Cardiac muscle cell (in vitro differentiated cells and primary cell): ENCODE measurements around the gene KCTD13. TPM values are rescaled to one million over a fixed set of nuclear protein-coding genes. Genes with fewer than 3 reads are reported as not detected.

Source experiments
- DNase-seq, 2 donors: peaks; one replicate each; pipeline versions ENCODE4 v3.0.0 to v3.0.0-alpha.2; 2010 to 2017; ENCODE audit warnings: low read depth in 1 of 2, low spot score in 1 of 2
- H3K27ac ChIP-seq: fragments of 200-600 bp; sonication (generic); 2 replicates; pipeline ENCODE4 v1.5.1; 2016
- H3K27me3 ChIP-seq: fragments of 200-600 bp; sonication (generic); 2 replicates; pipeline ENCODE4 v1.6.0; 2016; ENCODE audit warnings: control low read depth
- H3K36me3 ChIP-seq: fragments of 200-600 bp; sonication (generic); 2 replicates; pipeline ENCODE4 v1.5.1; 2016; ENCODE audit warnings: control low read depth
- H3K4me1 ChIP-seq: fragments of 200-600 bp; sonication (generic); 2 replicates; pipeline ENCODE4 v1.8.1; 2017; ENCODE audit warnings: low read depth, mild to moderate bottlenecking, mixed run types
- H3K4me3 ChIP-seq: fragments of 200-600 bp; sonication (generic); 2 replicates; pipeline ENCODE4 v1.5.1; 2016; ENCODE audit warnings: mild to moderate bottlenecking
- H3K9me3 ChIP-seq: fragments of 200-600 bp; sonication (generic); 2 replicates; pipeline ENCODE4 v1.5.1; 2017; ENCODE audit warnings: low read depth, mild to moderate bottlenecking, control low read depth
- polyA plus RNA-seq: library from polyadenylated mRNA; unstranded; fragments of >200 nt; fragmentation: Nextera tagmentation; extraction: Ambion mirVana; gene quantifications from 2 replicates; pipeline ENCODE4 v1.2.1, GENCODE V29; 2016
- total RNA-seq: library from RNA; depleted of rRNA; stranded (reverse); fragments of >200 nt; gene quantifications from 2 replicates; pipeline ENCODE4 v1.2.3, GENCODE V29; 2016
- TF ChIP-seq, protein P1 (sequence below): IDR thresholded peaks from 2 replicates; pipeline ENCODE4 v1.5.1; 2012; ENCODE audit warnings: low read depth, mild to moderate bottlenecking, low read length

Gene KCTD13
- total and polyA plus RNA-seq, 2 experiments from 2014 or later = 22.1 to 22.3 TPM

DNA sequence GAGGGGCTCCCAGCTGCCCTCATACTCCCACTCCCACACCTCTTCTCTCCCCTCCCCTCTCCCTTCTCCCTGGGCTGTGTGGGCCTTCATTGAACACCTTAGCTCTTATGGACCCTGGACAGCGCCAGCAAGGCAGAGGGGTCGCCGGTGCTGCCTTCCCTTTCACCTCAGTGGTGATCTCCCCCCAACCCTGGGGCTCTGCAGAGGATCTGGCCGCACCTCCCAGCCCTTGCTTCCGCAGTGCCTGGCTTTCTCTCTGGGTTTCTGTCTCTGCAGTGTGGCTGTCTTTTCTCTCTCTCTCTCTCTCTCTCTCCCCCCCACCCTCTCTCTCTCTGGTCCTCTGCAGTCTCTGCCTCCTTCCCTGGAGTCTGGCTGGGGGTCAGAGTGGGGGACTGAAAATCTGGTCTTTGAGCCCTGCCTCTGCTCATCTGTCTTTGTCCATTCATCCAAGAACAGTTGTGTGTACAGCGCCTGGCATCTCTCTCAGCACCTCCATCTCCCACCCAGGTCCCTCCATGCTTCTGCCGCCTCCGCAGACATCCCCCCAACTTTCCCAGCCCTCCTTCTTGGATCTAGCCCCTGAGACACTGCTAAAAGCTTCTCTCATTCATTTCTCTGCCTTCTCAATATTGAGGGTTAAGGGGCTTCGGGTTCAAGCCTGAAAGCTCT lies 27.8 kb downstream of the KCTD13 start:
- peak in 1 of 2 donors; percentile 60 for DNase-seq
- H3K27ac ChIP-seq = no peak overlapping the region

DNA sequence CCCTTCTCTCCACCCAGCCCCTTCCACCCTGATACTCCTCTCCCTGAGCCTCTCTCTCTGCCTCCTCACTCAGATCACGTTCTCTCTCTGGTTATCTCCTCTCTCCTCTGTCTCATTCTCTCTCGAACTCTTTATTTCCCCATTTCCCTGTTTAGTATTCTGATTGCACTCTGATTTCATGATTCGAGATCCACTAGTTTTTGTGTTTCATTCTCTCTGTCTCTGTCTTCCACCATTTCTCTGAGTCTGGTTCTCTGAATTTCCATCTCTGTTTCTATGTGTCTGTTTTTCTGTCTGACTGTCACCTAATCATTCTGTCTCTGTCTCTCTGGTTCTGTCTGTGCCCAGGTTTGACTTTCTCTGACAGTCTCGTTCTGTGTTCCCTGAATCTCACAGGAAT lies 28.7 kb downstream of the KCTD13 start:
- Histone ChIP-seq H3K9me3 (no peaks in the 10 kb centered on the region), H3K27me3 (no peaks in the 10 kb centered on the region), H3K27ac (no peak overlapping the region), H3K36me3 (no peaks in the 10 kb centered on the region), H3K4me1 (peaks cover 4% of the 10 kb centered on the region), H3K4me3 (no peak overlapping the region)
- DNase-seq = no peak
- TF ChIP-seq, protein P1, sequence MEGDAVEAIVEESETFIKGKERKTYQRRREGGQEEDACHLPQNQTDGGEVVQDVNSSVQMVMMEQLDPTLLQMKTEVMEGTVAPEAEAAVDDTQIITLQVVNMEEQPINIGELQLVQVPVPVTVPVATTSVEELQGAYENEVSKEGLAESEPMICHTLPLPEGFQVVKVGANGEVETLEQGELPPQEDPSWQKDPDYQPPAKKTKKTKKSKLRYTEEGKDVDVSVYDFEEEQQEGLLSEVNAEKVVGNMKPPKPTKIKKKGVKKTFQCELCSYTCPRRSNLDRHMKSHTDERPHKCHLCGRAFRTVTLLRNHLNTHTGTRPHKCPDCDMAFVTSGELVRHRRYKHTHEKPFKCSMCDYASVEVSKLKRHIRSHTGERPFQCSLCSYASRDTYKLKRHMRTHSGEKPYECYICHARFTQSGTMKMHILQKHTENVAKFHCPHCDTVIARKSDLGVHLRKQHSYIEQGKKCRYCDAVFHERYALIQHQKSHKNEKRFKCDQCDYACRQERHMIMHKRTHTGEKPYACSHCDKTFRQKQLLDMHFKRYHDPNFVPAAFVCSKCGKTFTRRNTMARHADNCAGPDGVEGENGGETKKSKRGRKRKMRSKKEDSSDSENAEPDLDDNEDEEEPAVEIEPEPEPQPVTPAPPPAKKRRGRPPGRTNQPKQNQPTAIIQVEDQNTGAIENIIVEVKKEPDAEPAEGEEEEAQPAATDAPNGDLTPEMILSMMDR = no peak

More for the DNA sequence above, 27.8 kb downstream of the KCTD13 start:
- Histone ChIP-seq H3K9me3 (no peaks in the 10 kb centered on the region), H3K4me1 (peaks cover 4% of the 10 kb centered on the region), H3K4me3 (peak overlapping the region; percentile 36), H3K27me3 (no peaks in the 10 kb centered on the region), H3K36me3 (no peaks in the 10 kb centered on the region)
- TF ChIP-seq, protein P1 = no peak

DNA sequence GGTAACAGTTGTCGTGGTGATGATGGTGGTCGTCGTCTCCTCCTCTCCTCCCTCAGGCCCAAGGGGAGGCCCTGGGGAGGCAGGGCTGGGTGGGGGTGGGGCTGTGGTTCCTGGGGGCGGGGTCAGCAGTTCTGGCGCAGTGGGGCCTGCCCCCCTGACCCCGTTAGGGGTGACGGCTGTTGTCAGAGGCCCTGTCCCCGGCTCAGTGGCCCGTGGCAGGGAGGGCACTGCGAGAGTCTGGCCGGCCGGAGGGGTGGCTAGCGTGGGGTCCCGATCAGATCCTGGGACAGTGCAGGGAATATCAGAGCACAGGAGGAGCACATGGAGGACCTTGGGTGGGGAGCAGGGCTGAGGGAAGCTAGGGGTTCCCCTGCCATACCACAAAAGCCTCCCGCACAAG lies 29.2 kb downstream of the KCTD13 start:
- no peak for DNase-seq
- H3K4me1 ChIP-seq = peaks cover 4% of the 10 kb centered on the region
- no peaks in the 10 kb centered on the region for H3K36me3 ChIP-seq
- H3K27ac ChIP-seq = no peak overlapping the region
- no peaks in the 10 kb centered on the region for H3K9me3 ChIP-seq
- no peak overlapping the region for H3K4me3 ChIP-seq
- no peaks in the 10 kb centered on the region for H3K27me3 ChIP-seq
- TF ChIP-seq, protein P1 = no peak

DNA sequence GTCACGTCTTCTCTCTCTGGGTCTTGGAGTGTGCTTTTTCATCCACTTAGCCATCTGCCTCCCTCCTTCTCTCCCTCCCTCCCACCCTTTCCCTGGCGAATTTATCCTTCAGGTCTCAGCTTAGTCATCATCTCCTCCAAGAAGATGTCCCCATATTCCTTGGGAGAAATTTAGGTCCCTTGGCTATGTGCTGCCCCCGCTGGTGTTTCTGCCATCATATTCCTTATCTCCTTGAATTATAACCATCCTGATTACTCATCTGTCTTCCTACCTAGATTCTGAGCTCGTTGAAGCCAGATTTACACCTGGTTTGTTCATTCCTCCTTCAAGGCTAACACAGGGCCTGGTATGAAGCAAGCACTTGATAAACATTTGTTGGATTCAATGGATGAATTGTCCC lies 31.7 kb downstream of the KCTD13 start:
- H3K36me3 ChIP-seq = no peaks in the 10 kb centered on the region
- H3K4me1 ChIP-seq = peaks cover 4% of the 10 kb centered on the region
- TF ChIP-seq, protein P1 = no peak
- no peak for DNase-seq
- H3K27me3 ChIP-seq = no peaks in the 10 kb centered on the region
- H3K27ac ChIP-seq = no peak overlapping the region
- no peaks in the 10 kb centered on the region for H3K9me3 ChIP-seq
- no peak overlapping the region for H3K4me3 ChIP-seq

DNA sequence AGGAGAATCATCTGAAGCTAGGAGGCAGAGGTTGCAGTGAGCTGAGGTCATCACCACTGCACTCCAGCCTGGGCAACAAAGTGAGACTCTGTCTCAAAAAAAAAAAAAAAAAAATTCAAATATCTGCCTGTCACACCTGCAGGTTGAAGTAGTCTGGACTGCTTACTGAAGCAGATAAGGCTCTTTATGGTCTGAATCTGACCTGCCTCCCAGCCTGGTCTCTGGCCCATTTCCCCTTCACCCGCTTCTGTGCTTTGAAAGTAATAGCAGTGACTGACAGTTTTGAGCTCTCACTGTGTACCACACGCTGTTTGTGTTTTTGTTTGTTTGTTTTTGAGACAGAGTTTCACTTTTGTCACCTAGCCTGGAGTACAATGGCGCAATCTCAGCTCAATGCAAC lies 32.5 kb downstream of the KCTD13 start:
- TF ChIP-seq, protein P1 = no peak
- no peaks in the 10 kb centered on the region for H3K36me3 ChIP-seq
- H3K27me3 ChIP-seq = no peaks in the 10 kb centered on the region
- H3K4me1 ChIP-seq = peaks cover under 1% of the 10 kb centered on the region
- H3K27ac ChIP-seq = no peak overlapping the region
- H3K9me3 ChIP-seq = no peaks in the 10 kb centered on the region
- DNase-seq = no peak
- H3K4me3 ChIP-seq = no peak overlapping the region
